Limb (tissue), 2 donors: ENCODE measurements around the gene OTOF.

Experiments used
- DNase-seq, 2 donors: peaks; one replicate each; pipeline ENCODE4 v3.0.0-alpha.2; 2016; ENCODE audit errors: extremely low spot score in 2 of 2

The OTOF gene

GRCh38 chr2:26412091-26412673 lies 65.7 kb downstream of the OTOF start:
- no peak for DNase-seq

DNA sequence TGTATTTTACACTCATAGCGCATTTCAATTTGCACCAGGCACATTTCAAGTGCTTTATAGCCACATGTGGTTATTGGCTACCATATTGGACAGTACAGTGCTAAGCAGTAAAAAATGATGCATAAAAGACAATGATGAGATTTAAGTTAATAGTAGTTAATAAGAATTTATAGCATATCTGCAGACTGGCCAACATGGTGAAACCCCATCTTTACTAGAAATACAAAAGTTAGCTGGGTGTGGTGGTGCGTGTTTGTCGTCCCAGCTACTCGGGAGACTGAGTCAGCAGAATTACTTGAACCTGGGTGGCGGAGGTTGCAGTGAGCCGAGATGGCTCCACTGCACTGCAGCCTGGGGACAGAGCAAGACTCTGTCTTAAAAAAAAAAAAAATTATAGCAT lies 66.5 kb downstream of the OTOF start:
- no peak for DNase-seq

- no peak for DNase-seq
These were observed 67.1 kb downstream of the OTOF start for GRCh38 chr2:26410764-26411243.

- DNase-seq = no peak
These were observed 68.1 kb downstream of the OTOF start for GRCh38 chr2:26409785-26410184.

DNA sequence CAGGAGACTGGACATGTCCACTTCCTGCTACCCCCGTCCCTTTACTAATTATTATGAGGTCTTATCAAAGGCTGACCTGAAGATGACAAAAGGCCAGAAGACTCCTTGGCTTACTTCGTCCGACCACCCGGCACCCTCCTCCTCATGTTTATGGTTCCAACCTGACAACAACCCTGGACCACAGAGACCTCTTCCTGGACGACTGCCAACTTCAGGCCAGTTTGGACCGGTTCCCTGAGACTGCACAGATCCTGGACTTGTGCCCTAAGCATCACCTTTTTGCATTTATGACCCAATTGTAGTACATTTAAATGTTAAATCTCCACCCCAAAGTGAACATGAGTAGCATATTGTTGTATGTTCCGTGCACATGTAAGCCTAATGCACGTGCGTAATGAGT lies 70.4 kb downstream of the OTOF start:
- no peak for DNase-seq
